Measurements from ENCODE around the gene CD247.

CD247 gene

DNA sequence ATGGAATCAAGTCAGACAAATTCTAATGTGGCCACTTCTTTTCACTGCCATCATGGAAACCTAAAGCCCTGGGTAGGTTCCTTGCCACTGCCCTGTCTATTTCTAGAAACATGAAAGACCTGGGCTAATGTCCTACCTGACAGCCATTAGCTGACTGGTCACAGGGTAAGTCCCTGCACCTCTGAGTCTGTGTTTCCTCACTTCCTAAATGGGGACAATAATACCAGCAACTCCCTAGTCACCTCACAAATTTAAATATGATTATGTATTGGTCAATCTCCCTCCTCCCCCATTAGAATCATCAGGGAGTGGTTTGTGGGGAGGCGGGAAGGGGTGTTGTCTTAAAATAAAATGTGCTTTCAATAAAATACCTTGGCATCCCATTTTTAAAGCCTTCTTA, 33.0 kb upstream of the CD247 start:
- in situ Hi-C loops (cut with HindIII; ENCODE audit: low sequenced_read_pairs), result no loop called here
- TF ChIP-seq, protein P1, sequence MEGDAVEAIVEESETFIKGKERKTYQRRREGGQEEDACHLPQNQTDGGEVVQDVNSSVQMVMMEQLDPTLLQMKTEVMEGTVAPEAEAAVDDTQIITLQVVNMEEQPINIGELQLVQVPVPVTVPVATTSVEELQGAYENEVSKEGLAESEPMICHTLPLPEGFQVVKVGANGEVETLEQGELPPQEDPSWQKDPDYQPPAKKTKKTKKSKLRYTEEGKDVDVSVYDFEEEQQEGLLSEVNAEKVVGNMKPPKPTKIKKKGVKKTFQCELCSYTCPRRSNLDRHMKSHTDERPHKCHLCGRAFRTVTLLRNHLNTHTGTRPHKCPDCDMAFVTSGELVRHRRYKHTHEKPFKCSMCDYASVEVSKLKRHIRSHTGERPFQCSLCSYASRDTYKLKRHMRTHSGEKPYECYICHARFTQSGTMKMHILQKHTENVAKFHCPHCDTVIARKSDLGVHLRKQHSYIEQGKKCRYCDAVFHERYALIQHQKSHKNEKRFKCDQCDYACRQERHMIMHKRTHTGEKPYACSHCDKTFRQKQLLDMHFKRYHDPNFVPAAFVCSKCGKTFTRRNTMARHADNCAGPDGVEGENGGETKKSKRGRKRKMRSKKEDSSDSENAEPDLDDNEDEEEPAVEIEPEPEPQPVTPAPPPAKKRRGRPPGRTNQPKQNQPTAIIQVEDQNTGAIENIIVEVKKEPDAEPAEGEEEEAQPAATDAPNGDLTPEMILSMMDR (IDR thresholded peaks at IDR 0.05; ENCODE audit: low read depth, low read length, missing control alignments), result no peak
- no peak for DNase-seq (ENCODE audit: low read depth)
- no peak overlapping the region for H3K4me3 ChIP-seq (ENCODE audit: low read depth, low read length)

DNA sequence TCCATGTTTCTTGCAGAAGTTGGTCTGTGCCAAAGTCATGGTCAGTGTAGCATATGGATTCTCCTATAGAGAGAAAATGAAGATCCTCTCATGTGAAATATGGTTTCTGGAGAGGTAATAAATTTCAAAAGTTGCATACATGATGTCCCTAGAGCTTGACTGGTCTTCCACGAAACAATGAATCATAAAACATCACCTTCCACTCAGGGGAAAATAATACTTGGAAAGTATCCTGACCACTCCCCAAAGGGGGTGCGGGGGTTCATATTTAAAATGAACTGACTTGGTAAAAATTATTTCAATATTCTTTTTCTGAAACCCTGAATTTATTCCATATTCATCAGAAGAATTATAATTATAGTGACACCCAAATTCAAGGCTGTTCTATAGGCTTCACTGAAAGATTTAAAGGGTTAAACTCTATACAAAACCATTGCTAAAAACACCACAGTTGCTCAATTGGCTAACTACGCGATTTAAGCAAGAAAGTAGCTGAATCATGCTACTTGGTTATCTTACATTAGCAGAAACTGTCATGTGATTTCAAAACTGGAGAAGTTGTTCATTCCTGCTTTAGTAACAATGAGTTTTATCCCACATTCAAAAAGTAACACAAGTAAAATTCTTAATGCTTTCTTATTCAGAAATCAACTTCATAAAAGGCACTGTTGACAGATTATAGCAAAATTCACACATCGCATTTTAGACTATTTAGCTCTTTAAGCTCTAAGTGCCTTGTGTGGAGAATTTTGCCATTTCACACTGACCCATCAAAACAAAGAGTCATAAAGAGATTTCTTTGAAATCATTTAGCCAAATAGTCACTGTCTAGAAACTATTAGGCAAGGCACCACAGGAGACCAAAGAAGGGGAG, 30.0 kb upstream of the CD247 start:
- TF ChIP-seq, protein P1 (IDR thresholded peaks at IDR 0.05; ENCODE audit: low read depth, low read length, missing control alignments), result no peak
- no peak for DNase-seq (ENCODE audit: low read depth)
- in situ Hi-C loops (cut with HindIII; ENCODE audit: low sequenced_read_pairs), result no loop called here
- no peak overlapping the region for H3K4me3 ChIP-seq (ENCODE audit: low read depth, low read length)

DNA sequence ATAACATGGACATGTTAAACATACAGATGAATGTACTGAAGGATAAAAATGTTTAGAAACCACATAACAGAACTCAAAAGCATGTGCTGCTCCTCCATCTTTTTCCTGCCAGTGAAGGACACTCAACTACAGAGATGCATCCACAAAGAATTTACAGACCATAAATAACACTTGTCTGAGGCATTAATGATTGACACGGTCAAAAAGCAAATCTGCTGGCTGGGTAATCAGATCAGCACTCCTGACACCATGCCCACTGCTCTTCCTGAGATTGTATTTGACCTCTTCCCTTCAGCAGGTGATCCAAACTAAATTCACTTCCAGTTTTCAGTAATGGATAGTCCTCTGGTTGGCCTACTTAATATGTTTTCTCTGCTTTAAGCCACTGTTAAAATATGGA, 28.6 kb upstream of the CD247 start:
- no peak overlapping the region for H3K4me3 ChIP-seq (ENCODE audit: low read depth, low read length)
- in situ Hi-C loops (cut with HindIII; ENCODE audit: low sequenced_read_pairs), result no loop called here
- DNase-seq (ENCODE audit: low read depth), result no peak
- TF ChIP-seq, protein P1 (IDR thresholded peaks at IDR 0.05; ENCODE audit: low read depth, low read length, missing control alignments), result no peak

GRCh38 chr1:167545349-167545748, 27.0 kb upstream of the CD247 start:
- DNase-seq (ENCODE audit: low read depth), result no peak
- in situ Hi-C loops (cut with HindIII; ENCODE audit: low sequenced_read_pairs), result no loop called here
- TF ChIP-seq, protein P1 (IDR thresholded peaks at IDR 0.05; ENCODE audit: low read depth, low read length, missing control alignments), result no peak
- H3K4me3 ChIP-seq (ENCODE audit: low read depth, low read length), result no peak overlapping the region

DNA sequence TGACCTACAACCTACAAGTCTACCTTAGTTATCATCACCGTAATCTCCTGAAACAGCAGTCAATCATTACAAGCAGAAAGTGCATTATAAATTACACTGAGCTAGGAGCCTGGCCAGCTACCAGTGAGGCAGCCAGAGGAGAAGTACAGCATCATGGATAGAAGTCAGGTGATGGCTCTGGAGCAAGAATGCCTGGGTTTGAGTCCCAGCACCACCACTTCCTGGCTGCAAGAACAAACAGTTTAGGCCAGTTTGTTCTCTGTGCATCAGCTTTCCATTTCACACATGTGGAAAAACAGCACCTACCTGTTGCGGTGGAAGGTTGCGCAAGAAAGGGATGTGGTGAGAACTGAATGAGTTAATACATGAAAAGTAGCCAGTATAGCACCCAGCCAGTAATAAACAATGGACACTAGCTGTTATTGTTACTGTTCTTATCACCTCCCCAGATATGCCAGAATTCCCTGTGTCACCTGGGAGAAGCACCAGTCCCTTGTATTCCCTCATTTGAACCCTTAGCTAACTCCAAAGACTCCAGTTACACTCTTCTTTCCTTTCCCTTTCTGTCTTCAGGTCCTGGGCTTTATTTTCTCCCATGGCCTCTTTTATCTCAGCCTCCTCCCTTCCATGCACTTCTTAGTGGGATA, 26.2 kb upstream of the CD247 start:
- in situ Hi-C loops (cut with HindIII; ENCODE audit: low sequenced_read_pairs), result no loop called here
- H3K4me3 ChIP-seq (ENCODE audit: low read depth, low read length), result no peak overlapping the region
- TF ChIP-seq, protein P1 (IDR thresholded peaks at IDR 0.05; ENCODE audit: low read depth, low read length, missing control alignments), result no peak
- no peak for DNase-seq (ENCODE audit: low read depth)

- H3K4me3 ChIP-seq (ENCODE audit: low read depth, low read length), result no peak overlapping the region
- no peak for DNase-seq (ENCODE audit: low read depth)
- in situ Hi-C loops (cut with HindIII; ENCODE audit: low sequenced_read_pairs), result no loop called here
- TF ChIP-seq, protein P1 (IDR thresholded peaks at IDR 0.05; ENCODE audit: low read depth, low read length, missing control alignments), result no peak
These were observed 25.1 kb upstream of the CD247 start for GRCh38 chr1:167543199-167543990.
